K562 treated with DMSO at 1 percent for 24 hours (cell line): Measurements from ENCODE around the gene HVCN1. TPM values are rescaled to one million over a fixed set of nuclear protein-coding genes. Genes with fewer than 3 reads are reported as not detected.

Experiments used
- total RNA-seq: library from RNA; unstranded; fragments of 300-600 nt; gene quantifications from 2 replicates; pipeline ENCODE4 v1.2.3, GENCODE V29; 2022; ENCODE audit warnings: low read depth; ENCODE audit not compliant: insufficient read depth

Gene HVCN1, protein sequence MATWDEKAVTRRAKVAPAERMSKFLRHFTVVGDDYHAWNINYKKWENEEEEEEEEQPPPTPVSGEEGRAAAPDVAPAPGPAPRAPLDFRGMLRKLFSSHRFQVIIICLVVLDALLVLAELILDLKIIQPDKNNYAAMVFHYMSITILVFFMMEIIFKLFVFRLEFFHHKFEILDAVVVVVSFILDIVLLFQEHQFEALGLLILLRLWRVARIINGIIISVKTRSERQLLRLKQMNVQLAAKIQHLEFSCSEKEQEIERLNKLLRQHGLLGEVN
- total RNA-seq, result 6.0 and 10.9 TPM in 2 replicates

DNA sequence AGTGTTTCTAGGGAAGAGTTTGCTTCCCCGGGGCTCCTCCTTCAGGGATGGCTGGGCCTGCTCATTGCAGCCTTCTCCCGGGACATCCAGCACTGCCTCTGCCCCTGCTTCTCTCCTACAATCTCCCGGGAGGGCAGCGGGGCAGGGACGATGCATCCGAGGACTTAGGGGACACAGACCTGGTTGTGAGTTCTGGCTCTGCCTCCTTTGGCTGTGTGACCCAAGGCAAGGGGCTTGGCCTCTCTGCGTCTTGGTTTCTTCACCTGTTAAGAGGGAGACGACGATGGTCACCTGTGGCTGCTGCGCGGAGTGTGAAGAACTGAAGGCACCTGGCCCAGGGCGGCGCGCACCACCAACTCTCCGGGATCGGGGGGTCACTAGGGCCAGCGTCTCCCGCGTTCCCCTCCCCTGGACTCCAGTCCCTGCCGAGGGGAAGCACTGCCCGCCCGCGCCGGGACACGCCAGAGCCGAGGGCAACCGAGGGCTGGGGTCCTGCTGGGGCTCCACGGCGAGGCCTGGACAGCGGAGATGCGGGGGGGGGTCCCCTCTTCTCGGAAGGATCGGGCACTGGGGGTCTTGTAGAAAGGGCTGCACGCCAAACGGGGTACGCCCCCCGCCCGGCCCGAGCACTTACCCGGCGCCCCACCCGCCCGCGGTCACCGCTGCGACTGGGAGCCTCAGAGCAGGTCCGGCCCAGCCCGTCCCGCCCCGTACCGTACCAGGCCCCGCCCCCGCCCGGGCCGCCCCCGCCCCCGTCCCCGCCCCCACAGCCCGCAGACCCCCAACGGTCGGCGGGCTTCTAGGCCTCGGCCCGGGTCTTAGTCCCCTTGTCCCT lies at the start of gene HVCN1:
Gene HVCN1, minus strand, starts transcription at position 670 of the 835 bp plus-strand sequence. CDS start 5,870 bp downstream, outside the sequence.

DNA sequence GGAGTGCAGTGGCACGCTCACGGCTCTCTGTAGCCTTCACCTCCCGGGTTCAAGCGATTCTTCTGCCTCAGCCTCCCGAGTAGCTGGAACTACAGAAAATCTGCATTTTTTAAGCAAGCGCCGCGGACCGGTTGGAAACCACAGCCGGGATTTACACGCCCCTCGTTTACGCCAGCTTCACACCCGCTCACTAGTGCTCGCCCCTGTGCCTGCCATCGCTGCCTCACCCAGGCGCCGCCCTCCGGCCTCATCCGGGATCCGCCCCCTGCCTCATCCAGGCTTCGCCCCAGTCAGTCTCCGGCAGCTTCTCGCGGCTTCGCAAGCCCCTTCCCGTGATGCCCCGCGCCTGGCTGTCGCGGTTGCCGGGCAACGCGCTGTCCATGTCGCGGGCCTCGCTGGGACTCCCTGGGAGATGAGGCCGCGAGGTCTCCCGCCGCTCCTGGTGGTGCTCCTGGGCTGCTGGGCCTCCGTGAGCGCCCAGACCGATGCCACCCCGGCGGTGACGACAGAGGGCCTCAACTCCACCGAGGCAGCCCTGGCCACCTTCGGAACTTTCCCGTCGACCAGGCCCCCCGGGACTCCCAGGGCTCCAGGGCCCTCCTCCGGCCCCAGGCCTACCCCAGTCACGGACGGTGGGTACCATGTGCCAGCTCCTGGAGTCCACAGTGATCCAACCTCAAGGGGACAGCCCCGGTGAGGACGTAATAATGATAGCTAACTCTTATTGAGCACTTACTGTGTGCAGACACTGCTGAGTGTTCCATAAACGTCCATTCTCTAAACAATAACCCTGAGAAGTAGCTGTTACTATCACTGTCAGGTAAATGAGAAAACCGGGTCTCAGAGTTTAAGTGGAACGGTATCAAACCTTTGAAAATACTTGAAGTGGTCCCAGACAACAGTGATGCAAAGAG lies 74.9 kb downstream of the HVCN1 start, which contains the start of gene TCTN1:
Gene TCTN1, plus strand, starts transcription at position 359 of the 914 bp plus-strand sequence. Its CDS starts 54 bp downstream, at position 413.

Other genes with a start within 250 kb of the HVCN1 start
- 193 and 212 TPM in 2 replicates for gene ARPC3, start 238.8 kb downstream of the HVCN1 start, total RNA-seq
- gene GPN3, start 220.9 kb downstream of the HVCN1 start, total RNA-seq, result 32.1 and 34.6 TPM in 2 replicates
- gene FAM216A, start 220.3 kb downstream of the HVCN1 start, total RNA-seq, result 11.5 TPM in 2 replicates
- 136 and 150 TPM in 2 replicates for gene VPS29, start 187.0 kb downstream of the HVCN1 start, total RNA-seq
- 0.32 and 0.43 TPM in 2 replicates for gene RAD9B, start 186.8 kb downstream of the HVCN1 start, total RNA-seq
- 11.1 and 13.6 TPM in 2 replicates for gene PPTC7, start 105.8 kb downstream of the HVCN1 start, total RNA-seq
- 8.9 and 13.7 TPM in 2 replicates for gene TCTN1, start 75.0 kb downstream of the HVCN1 start, total RNA-seq
- gene PPP1CC, start 53.8 kb upstream of the HVCN1 start, total RNA-seq, result 110 and 144 TPM in 2 replicates
- gene CCDC63, start 157.9 kb upstream of the HVCN1 start, total RNA-seq, result not detected in 2 replicates
- gene MYL2, start 231.5 kb upstream of the HVCN1 start, total RNA-seq, result not detected in 2 replicates